GM23338 (cell line): ENCODE measurements around the gene ZCCHC14. TPM values are rescaled to one million over a fixed set of nuclear protein-coding genes. Genes with fewer than 3 reads are reported as not detected.

Experiments used
- ATAC-seq: fragments of 200-7000 bp; cut with Tn5 transposase; 3 replicates; pipeline ENCODE4 v1.9.1; 2020
- DNase-seq: peaks from one replicate; pipeline ENCODE4 v3.0.0-alpha.2; 2015; ENCODE audit warnings: low spot score
- H2AFZ ChIP-seq: fragments of 200-600 bp; sonication (generic); 2 replicates; pipeline ENCODE4 v1.8.0; 2016; ENCODE audit warnings: antibody characterized with exemption, mild to moderate bottlenecking, moderate library complexity
- H3F3A ChIP-seq: fragments of 200-600 bp; sonication (generic); replicated peaks from 2 replicates; pipeline ENCODE4 v1.8.0; 2017; ENCODE audit warnings: antibody characterized with exemption, mixed run types, low read depth
- H3K27ac ChIP-seq: fragments of 200-600 bp; sonication (generic); 2 replicates; pipeline ENCODE4 v1.6.1; 2016; ENCODE audit warnings: low read depth
- H3K27me3 ChIP-seq: fragments of 200-600 bp; sonication (generic); 2 replicates; pipeline ENCODE4 v1.8.0; 2016; ENCODE audit warnings: mild to moderate bottlenecking, mixed run types, moderate library complexity; ENCODE audit not compliant: insufficient read depth
- H3K36me3 ChIP-seq: fragments of 200-600 bp; sonication (generic); 2 replicates; pipeline ENCODE4 v1.8.0; 2016; ENCODE audit warnings: mild to moderate bottlenecking; ENCODE audit not compliant: insufficient read depth
- H3K4me1 ChIP-seq: fragments of 200-600 bp; sonication (generic); 2 replicates; pipeline ENCODE4 v1.8.0; 2016; ENCODE audit warnings: mild to moderate bottlenecking, moderate library complexity; ENCODE audit not compliant: insufficient read depth
- H3K4me2 ChIP-seq: fragments of 200-600 bp; sonication (generic); 2 replicates; pipeline ENCODE4 v1.7.1; 2017; ENCODE audit warnings: mixed run types
- H3K4me3 ChIP-seq: fragments of 200-600 bp; sonication (generic); 2 replicates; pipeline ENCODE4 v1.6.1; 2016; ENCODE audit warnings: mixed run types
- H3K79me2 ChIP-seq: fragments of 200-600 bp; sonication (generic); replicated peaks from 2 replicates; pipeline ENCODE4 v1.8.0; 2017; ENCODE audit warnings: mild to moderate bottlenecking; ENCODE audit not compliant: insufficient read depth
- H3K9me2 ChIP-seq: fragments of 200-600 bp; sonication (generic); 2 replicates; pipeline ENCODE4 v1.8.0; 2017; ENCODE audit not compliant: insufficient read depth
- H4K20me1 ChIP-seq: fragments of 200-600 bp; sonication (generic); replicated peaks from 2 replicates; pipeline ENCODE4 v1.8.0; 2017; ENCODE audit warnings: mild to moderate bottlenecking; ENCODE audit not compliant: insufficient read depth
- H3K27ac Mint-ChIP-seq: 2 replicates; pipeline ENCODE4 v1.8.0; 2020; ENCODE audit warnings: inconsistent platforms, mild to moderate bottlenecking, moderate library complexity, mixed read lengths
- H3K27me3 Mint-ChIP-seq: 3 replicates; pipeline ENCODE4 v1.8.0; 2022; ENCODE audit warnings: low read depth, mild to moderate bottlenecking, moderate library complexity, mixed read lengths, inconsistent platforms; ENCODE audit not compliant: insufficient read depth, poor library complexity
- H3K36me3 Mint-ChIP-seq: 3 replicates; pipeline ENCODE4 v1.8.0; 2021; ENCODE audit warnings: low read depth, mild to moderate bottlenecking, inconsistent platforms, moderate library complexity, mixed read lengths
- H3K4me1 Mint-ChIP-seq: 3 replicates; pipeline ENCODE4 v1.8.0; 2020; ENCODE audit warnings: mild to moderate bottlenecking, inconsistent platforms, mixed read lengths
- H3K4me3 Mint-ChIP-seq: 3 replicates; pipeline ENCODE4 v1.8.0; 2021; ENCODE audit warnings: moderate library complexity, mild to moderate bottlenecking, inconsistent platforms, mixed read lengths
- H3K9me3 Mint-ChIP-seq: 3 replicates; pipeline ENCODE4 v1.8.0; 2020; ENCODE audit warnings: moderate library complexity, mild to moderate bottlenecking, inconsistent platforms, mixed read lengths
- CREB1 ChIP-seq: fragments of 250-450 bp; sonication (Bioruptor Pico); IDR thresholded peaks from 2 replicates; pipeline ENCODE4 v1.5.0; 2020; ENCODE audit warnings: low read depth, mild to moderate bottlenecking, moderate library complexity
- EZH2phosphoT487 ChIP-seq: fragments of 200-600 bp; sonication (generic); IDR thresholded peaks from one replicate; pipeline ENCODE4 v1.8.1; 2018; ENCODE audit warnings: antibody characterized with exemption; ENCODE audit not compliant: unreplicated experiment
- JUNB ChIP-seq: IDR thresholded peaks from one replicate; pipeline ENCODE4 v1.6.1; 2016; ENCODE audit warnings: antibody characterized with exemption; ENCODE audit not compliant: unreplicated experiment
- POLR2AphosphoS5 ChIP-seq: IDR thresholded peaks from 2 replicates; pipeline ENCODE4 v1.6.1; 2016; ENCODE audit warnings: antibody characterized with exemption, low read depth
- REST ChIP-seq: IDR thresholded peaks from one replicate; pipeline ENCODE4 v1.6.1; 2018; ENCODE audit warnings: antibody characterized with exemption; ENCODE audit not compliant: unreplicated experiment
- ZNF114 ChIP-seq: fragments of 250-450 bp; sonication (Bioruptor Pico); IDR thresholded peaks from 2 replicates; pipeline ENCODE4 v1.5.0; 2020; ENCODE audit warnings: mild to moderate bottlenecking, moderate library complexity
- ZNF331 ChIP-seq: fragments of 250-450 bp; sonication (Bioruptor Pico); IDR thresholded peaks from 2 replicates; pipeline ENCODE4 v1.5.0; 2020; ENCODE audit warnings: low read depth, mild to moderate bottlenecking, moderate library complexity
- polyA plus RNA-seq: library from polyadenylated mRNA; unstranded; fragments of >200 nt; fragmentation: Nextera tagmentation; extraction: Ambion mirVana; gene quantifications from 2 replicates; pipeline ENCODE4 v1.2.1, GENCODE V29; 2016
- total RNA-seq: library from RNA; depleted of rRNA; stranded (reverse); fragments of >200 nt; shearing (Covaris generic); gene quantifications from 2 replicates; pipeline ENCODE4 v1.2.3, GENCODE V29; 2014
- TF ChIP-seq, protein P1 (sequence below), 2 experiments: fragments of 200-600 bp in 1 of 2; sonication (generic) in 1 of 2; conservative IDR thresholded peaks; 2 replicates each; pipeline versions ENCODE4 v1.5.1 to v1.6.1; 2016 to 2017; ENCODE audit warnings: antibody characterized with exemption in 2 of 2, low read depth in 2 of 2, mild to moderate bottlenecking in 2 of 2, moderate library complexity in 1 of 2
- TF ChIP-seq, protein P2 (sequence below): IDR thresholded peaks from 2 replicates; pipeline ENCODE4 v1.6.1; 2016; ENCODE audit warnings: antibody characterized with exemption

ZCCHC14 gene
- total and polyA plus RNA-seq, 2 experiments from 2014 or later, result 6.8 to 22.4 TPM

DNA sequence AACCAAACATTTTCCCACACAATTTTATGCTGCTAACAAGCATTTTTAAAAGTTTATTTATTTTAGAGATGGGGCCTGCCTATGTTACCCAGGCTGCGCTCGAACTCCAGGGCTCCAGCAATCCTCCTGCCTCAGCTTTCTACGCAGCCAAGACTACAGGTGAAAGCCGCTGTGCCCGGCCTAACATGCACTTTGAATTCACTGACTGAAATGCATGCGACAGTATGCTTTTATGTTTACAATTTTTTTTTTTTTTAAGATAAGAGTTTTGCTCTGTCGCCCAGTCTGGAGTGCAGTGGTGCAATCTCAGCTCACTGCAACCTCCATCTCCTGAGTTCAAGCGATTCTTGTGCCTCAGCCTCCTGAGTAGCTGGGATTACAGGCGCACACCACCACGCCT is 52.9 kb downstream of the ZCCHC14 start:
- no peak overlapping the region for H3K4me3 ChIP-seq
- DNase-seq (no peak), ATAC-seq (no peak)
- Mint-ChIP-seq H3K4me3 (no peak overlapping the region), H3K27ac (no peak overlapping the region; the same call in 1 of the 2 replicates), H3K27me3 (no peaks in the 10 kb centered on the region), H3K9me3 (peaks cover 14% of the 10 kb centered on the region; the same call in 2 of the 3 replicates), H3K4me1 (peaks cover 16% of the 10 kb centered on the region), H3K36me3 (peaks cover 34% of the 10 kb centered on the region)
- H3K9me2 ChIP-seq, result no peaks in the 10 kb centered on the region; the same call in 1 of the 2 replicates
- H3K4me2 ChIP-seq, result no peak overlapping the region
- H3K27ac ChIP-seq, result no peak overlapping the region
- no peaks in the 10 kb centered on the region for H3F3A ChIP-seq
- no peaks in the 10 kb centered on the region; the same call in 1 of the 2 replicates for H3K4me1 ChIP-seq
- peaks cover 50% of the 10 kb centered on the region for H3K79me2 ChIP-seq
- H3K36me3 ChIP-seq, result no peaks in the 10 kb centered on the region
- H2AFZ ChIP-seq, result no peak overlapping the region
- no peaks in the 10 kb centered on the region; the same call in 1 of the 2 replicates for H4K20me1 ChIP-seq
- no peaks in the 10 kb centered on the region for H3K27me3 ChIP-seq
- TF ChIP-seq ZNF331 (CRISPR knock-in tag) (no peak), ZNF114 (CRISPR knock-in tag) (no peak), JUNB (no peak), REST (no peak), EZH2phosphoT487 (no peak), CREB1 (CRISPR knock-in tag) (no peak)
- TF ChIP-seq, protein P1, sequence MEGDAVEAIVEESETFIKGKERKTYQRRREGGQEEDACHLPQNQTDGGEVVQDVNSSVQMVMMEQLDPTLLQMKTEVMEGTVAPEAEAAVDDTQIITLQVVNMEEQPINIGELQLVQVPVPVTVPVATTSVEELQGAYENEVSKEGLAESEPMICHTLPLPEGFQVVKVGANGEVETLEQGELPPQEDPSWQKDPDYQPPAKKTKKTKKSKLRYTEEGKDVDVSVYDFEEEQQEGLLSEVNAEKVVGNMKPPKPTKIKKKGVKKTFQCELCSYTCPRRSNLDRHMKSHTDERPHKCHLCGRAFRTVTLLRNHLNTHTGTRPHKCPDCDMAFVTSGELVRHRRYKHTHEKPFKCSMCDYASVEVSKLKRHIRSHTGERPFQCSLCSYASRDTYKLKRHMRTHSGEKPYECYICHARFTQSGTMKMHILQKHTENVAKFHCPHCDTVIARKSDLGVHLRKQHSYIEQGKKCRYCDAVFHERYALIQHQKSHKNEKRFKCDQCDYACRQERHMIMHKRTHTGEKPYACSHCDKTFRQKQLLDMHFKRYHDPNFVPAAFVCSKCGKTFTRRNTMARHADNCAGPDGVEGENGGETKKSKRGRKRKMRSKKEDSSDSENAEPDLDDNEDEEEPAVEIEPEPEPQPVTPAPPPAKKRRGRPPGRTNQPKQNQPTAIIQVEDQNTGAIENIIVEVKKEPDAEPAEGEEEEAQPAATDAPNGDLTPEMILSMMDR (conservative IDR thresholded peaks at IDR 0.05; ENCODE audit: low read depth in 2 of 2), result no peak

DNA sequence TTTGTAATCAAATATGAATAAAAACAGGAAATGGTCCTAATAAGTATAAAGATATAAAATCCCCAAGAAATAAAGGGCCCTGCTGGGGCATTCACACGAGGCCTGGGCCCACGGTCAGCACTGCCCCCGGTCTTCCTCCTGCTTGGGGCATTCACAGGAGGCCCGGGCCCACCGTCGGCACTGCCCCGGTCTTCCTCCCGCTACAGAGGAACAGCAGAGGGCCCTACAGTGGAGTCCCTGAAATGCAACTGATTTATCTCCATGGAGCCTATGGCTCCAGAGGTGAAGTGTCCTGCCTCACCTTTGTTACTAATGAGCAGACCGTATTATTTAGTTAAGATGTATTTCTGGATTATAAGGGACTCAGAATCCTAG is 54.2 kb downstream of the ZCCHC14 start:
- H3K4me1 ChIP-seq, result no peaks in the 10 kb centered on the region; the same call in 1 of the 2 replicates
- no peak for DNase-seq
- no peak overlapping the region for H3K4me2 ChIP-seq
- TF ChIP-seq JUNB, result no peak
- TF ChIP-seq POLR2AphosphoS5, result no peak
- no peak for TF ChIP-seq ZNF331 (CRISPR knock-in tag)
- TF ChIP-seq, protein P2, sequence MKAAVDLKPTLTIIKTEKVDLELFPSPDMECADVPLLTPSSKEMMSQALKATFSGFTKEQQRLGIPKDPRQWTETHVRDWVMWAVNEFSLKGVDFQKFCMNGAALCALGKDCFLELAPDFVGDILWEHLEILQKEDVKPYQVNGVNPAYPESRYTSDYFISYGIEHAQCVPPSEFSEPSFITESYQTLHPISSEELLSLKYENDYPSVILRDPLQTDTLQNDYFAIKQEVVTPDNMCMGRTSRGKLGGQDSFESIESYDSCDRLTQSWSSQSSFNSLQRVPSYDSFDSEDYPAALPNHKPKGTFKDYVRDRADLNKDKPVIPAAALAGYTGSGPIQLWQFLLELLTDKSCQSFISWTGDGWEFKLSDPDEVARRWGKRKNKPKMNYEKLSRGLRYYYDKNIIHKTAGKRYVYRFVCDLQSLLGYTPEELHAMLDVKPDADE, result no peak
- no peak overlapping the region for H3K4me3 ChIP-seq
- peaks cover 5% of the 10 kb centered on the region; the same call in 2 of the 3 replicates for H3K9me3 Mint-ChIP-seq
- H3K27ac Mint-ChIP-seq, result no peak overlapping the region
- ATAC-seq, result peak; percentile 66
- H2AFZ ChIP-seq, result no peak overlapping the region
- no peaks in the 10 kb centered on the region; the same call in 1 of the 2 replicates for H3K9me2 ChIP-seq
- H3K27ac ChIP-seq, result 0 out of 2 replicates have a peak overlapping the region, but pooled peaks have one; percentile 28
- no peaks in the 10 kb centered on the region for H3F3A ChIP-seq
- no peak overlapping the region for H3K4me3 Mint-ChIP-seq
- peaks cover 2% of the 10 kb centered on the region; the same call in 1 of the 2 replicates for H4K20me1 ChIP-seq
- peaks cover 46% of the 10 kb centered on the region for H3K79me2 ChIP-seq
- H3K36me3 Mint-ChIP-seq, result peaks cover 21% of the 10 kb centered on the region
- H3K4me1 Mint-ChIP-seq, result peaks cover 16% of the 10 kb centered on the region
- H3K27me3 ChIP-seq, result no peaks in the 10 kb centered on the region
- peaks cover 2% of the 10 kb centered on the region for H3K27me3 Mint-ChIP-seq
- H3K36me3 ChIP-seq, result no peaks in the 10 kb centered on the region
